ENCODE data around the gene TSC22D2.

Gene TSC22D2

DNA sequence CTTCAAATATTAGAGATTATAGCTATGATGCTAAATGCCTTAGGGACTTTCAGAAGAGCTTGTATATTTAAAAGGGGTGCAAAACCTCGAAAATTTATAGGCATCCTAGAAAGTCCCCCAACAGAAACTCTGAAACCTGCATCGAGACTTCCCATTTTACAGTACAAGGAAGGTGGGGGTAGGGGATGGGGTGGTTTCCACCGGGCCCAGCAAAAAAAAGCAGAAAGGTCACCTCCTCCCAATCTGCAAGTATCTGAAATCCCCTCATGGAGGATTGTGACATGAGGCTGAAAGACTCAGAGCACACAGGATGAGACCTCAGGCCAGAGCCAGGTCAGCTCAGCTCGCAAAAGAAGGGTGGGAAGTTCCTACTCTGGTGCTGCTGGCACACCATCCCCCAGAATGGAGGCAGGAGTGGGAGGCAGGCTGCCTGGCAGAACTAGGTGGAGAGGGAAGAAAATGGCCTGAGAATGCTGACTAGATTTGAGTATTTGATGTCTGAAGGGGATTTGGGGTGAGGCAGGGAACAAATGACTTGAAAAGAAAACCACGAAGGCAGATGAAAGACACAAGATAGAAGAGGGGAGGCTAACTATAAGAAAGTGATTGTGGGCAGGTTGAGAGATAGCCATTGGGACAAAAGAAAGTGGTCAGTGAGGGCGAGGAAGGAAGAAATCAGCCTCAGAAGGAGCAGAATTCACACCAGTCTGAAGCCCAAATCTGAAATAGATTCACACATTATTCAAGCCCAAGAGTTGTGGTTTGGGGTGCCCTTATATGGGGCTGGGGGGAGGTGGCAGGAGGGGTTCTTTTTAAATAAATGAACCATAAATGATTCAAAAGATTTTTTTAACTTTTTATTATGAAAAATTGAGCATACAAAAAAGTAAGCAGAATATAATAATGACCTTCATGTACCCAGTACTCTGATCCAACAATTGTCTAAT, 22.5 kb upstream of the TSC22D2 start:
- FAIRE-seq (no peak), DNase-seq (ENCODE audit: insufficient read length, low spot score) (no peak)
- TF ChIP-seq, protein P1, sequence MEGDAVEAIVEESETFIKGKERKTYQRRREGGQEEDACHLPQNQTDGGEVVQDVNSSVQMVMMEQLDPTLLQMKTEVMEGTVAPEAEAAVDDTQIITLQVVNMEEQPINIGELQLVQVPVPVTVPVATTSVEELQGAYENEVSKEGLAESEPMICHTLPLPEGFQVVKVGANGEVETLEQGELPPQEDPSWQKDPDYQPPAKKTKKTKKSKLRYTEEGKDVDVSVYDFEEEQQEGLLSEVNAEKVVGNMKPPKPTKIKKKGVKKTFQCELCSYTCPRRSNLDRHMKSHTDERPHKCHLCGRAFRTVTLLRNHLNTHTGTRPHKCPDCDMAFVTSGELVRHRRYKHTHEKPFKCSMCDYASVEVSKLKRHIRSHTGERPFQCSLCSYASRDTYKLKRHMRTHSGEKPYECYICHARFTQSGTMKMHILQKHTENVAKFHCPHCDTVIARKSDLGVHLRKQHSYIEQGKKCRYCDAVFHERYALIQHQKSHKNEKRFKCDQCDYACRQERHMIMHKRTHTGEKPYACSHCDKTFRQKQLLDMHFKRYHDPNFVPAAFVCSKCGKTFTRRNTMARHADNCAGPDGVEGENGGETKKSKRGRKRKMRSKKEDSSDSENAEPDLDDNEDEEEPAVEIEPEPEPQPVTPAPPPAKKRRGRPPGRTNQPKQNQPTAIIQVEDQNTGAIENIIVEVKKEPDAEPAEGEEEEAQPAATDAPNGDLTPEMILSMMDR (IDR thresholded peaks at IDR 0.05; ENCODE audit: insufficient read depth, missing control alignments), result no peak

DNA sequence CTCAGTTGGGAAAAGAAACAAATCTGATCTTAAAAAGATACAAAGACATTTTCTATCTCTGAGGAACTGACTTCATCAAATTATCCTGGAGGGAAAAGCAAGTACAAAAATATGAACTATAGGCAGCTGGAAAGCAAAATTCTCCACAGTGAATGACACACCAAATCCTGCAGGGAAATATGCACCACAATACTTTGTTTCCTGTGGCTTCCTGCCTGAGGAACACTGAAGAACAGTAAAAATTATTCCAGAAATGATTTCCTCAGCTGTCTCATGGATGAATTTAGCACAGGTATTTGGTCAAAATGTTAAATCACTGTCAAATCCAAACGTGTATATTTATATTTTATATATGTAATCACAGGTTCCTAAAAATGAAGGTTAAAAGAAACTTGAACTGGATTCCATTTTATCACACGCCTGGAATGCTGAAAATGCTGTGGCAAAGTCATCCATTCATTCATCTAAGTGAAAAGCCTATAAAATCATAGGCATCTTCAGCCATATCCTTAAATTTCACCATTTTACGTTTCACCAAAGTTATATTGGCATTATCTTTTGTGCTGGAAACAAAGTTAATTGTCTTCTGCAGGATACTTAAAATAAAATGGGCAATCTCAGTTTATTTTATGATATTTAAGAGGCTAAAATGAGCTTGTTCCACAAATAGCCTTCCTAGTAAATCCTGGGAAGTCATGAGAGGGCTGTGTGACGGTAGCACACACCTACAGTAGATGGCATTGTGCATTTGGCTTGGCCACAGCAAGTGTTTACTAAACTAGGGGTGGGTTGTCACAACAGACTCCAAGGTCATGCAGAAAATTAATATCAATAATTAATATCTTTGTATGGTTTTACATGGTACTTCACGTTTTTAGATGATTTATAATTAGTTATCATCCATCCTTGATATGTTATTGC, 19.3 kb upstream of the TSC22D2 start:
- FAIRE-seq (no peak), DNase-seq (ENCODE audit: insufficient read length, low spot score) (no peak)
- TF ChIP-seq, protein P1 (IDR thresholded peaks at IDR 0.05; ENCODE audit: insufficient read depth, missing control alignments), result no peak

DNA sequence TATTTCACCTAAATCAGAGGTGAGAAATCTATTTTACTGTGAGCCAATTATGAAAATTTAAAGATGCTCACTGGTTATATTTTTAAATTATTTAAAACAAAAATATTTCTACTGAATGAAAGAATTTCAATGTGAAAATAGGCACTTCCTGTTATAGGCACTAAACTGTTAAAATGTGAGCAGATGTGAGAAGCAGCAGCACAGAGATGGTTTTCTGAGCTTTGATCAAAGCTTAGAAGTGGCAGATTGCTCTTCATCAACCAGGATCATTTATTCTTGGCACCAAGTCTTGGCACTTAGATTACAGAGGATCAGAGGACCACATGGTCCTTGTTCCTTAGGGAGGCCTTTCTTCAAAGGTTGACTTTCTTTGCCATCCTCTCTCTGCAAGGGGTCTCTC, 18.0 kb upstream of the TSC22D2 start:
- DNase-seq (ENCODE audit: insufficient read length, low spot score) (no peak), FAIRE-seq (no peak)

DNA sequence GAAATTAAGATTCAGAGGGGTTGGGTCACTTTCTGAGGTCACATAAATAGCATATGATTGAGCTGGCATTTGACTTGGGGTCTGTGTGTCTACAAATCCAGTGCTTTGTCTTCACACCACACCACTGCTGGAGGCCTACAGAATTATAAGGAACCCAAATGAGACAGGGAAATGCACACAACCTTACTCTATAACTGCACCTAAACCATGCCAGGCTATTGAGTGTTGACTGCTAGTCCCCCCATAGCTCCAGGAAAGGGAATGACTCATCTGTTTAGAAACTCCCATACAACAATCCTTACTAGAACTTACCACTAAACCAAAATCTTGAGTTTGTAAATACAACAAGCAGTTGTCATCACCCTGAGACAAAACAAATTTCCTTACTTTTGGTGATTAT, 16.9 kb upstream of the TSC22D2 start:
- TF ChIP-seq, protein P1 (IDR thresholded peaks at IDR 0.05; ENCODE audit: insufficient read depth, missing control alignments), result no peak
- FAIRE-seq (no peak), DNase-seq (ENCODE audit: insufficient read length, low spot score) (no peak)

More for the DNA sequence above, 18.0 kb upstream of the TSC22D2 start:
- TF ChIP-seq, protein P1 (IDR thresholded peaks at IDR 0.05; ENCODE audit: insufficient read depth, missing control alignments), result no peak

DNA sequence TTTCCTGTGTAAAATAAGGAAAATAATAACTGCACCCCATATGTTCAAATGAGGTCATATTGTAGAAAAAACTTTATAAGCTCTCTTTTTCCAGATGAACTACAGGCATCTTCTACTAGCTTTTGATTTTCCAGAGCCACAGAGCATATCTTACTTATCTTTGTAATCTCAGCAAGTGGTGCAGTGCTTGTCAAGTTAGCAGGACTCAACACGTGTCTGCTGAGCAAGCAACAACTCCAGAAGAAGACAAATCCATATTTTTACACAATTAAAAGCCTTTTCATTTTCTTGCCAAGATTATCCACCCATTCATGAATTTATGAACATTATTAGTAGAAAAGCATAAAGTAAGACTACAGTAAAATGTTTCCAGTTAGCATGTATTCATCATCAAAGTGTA, 14.4 kb upstream of the TSC22D2 start:
- TF ChIP-seq, protein P1 (IDR thresholded peaks at IDR 0.05; ENCODE audit: insufficient read depth, missing control alignments), result no peak
- DNase-seq (ENCODE audit: insufficient read length, low spot score), result no peak
- FAIRE-seq, result no peak

DNA sequence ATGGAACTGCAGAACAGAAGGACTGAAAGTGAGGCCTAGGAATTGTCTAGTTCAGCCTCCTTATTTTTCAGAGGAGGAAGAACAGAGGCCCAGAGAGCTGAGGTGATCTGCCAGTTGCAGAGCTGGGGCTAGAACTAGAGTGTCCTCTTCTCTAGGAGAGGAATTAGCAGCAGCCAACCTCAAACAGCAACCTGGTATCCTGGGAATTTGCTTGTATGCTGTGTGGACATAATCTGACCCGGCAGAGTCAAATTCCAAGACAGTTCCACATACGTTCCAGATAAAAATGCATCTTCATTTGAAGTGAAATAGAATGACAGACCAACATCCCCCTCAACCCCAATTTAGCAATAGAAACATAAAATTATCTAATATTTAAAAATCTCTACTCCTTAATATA, 13.5 kb upstream of the TSC22D2 start:
- no peak for DNase-seq (ENCODE audit: insufficient read length, low spot score)
- no peak for FAIRE-seq
- TF ChIP-seq, protein P1 (IDR thresholded peaks at IDR 0.05; ENCODE audit: insufficient read depth, missing control alignments), result no peak
